VCaP (cell line): ENCODE results near the gene NCKAP5L.
"Not testable (repeated sequence)": the region's sequence is repeated elsewhere in the genome, so short reads cannot be mapped to it uniquely, and the experiment has no call there.

Experiments used
- H3K27ac ChIP-seq: fragments of 450-650 bp; 2 replicates; pipeline ENCODE4 v1.5.1; 2017
- TF ChIP-seq, protein P1 (sequence below): fragments of 450-650 bp; conservative IDR thresholded peaks from 2 replicates; pipeline ENCODE4 v1.5.1; 2017; ENCODE audit warnings: mild to moderate bottlenecking, moderate library complexity

Gene NCKAP5L

DNA sequence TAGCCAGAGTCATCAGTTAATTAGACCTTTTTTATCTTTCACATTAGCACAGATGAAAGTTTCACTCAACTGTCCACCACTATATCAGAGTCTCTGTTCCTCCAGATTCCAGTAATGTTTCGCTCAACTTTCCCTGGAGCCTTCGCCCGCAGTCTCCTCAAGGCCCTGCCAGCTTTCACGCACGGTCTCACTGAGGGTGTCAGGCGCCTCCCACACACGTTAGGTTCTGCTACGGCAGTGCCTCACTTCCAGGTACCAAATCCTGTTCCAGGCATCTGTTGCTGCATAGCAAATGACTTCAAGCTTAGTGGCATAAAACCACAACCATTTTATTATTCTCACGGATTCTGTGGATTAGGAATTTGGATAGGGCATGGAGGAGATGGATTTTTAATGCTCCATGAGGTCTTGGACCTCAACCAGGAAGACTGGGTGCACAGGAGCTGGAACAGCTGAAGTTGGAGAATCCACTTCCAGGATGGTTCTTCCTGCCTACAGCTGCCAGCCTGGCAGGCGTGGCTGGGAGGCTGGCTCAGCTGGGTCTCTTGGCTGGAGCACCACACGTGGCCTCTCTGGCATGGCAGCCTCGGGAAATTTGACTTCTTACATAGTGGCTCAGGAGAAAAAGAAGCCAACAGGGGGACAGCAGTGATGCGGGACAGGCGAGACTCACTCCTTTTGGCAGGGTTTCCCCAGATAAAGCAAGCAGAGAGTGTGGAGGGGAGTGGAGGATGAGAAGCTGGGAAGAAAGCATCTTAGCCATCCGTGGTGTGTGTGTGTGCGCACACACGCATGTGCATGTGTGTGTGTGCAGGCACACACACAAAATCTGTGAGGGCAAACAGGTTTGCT lies 36.0 kb upstream of the NCKAP5L start:
- TF ChIP-seq, protein P1, sequence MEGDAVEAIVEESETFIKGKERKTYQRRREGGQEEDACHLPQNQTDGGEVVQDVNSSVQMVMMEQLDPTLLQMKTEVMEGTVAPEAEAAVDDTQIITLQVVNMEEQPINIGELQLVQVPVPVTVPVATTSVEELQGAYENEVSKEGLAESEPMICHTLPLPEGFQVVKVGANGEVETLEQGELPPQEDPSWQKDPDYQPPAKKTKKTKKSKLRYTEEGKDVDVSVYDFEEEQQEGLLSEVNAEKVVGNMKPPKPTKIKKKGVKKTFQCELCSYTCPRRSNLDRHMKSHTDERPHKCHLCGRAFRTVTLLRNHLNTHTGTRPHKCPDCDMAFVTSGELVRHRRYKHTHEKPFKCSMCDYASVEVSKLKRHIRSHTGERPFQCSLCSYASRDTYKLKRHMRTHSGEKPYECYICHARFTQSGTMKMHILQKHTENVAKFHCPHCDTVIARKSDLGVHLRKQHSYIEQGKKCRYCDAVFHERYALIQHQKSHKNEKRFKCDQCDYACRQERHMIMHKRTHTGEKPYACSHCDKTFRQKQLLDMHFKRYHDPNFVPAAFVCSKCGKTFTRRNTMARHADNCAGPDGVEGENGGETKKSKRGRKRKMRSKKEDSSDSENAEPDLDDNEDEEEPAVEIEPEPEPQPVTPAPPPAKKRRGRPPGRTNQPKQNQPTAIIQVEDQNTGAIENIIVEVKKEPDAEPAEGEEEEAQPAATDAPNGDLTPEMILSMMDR: no peak
- H3K27ac ChIP-seq: peak overlapping the region; percentile 24; the same call in 1 of the 2 replicates

- not testable (repeated sequence) for H3K27ac ChIP-seq
Measured at GRCh38 chr12:49860921-49861320, 32.7 kb upstream of the NCKAP5L start.

GRCh38 chr12:49855890-49856289 lies 27.7 kb upstream of the NCKAP5L start:
- H3K27ac ChIP-seq: not testable (repeated sequence)

GRCh38 chr12:49854976-49855375 lies 26.8 kb upstream of the NCKAP5L start:
- TF ChIP-seq, protein P1: no peak
- H3K27ac ChIP-seq: no peak overlapping the region

- TF ChIP-seq, protein P1: no peak
Measured at GRCh38 chr12:49853671-49854070, 25.5 kb upstream of the NCKAP5L start.

GRCh38 chr12:49847161-49847560 lies 18.9 kb upstream of the NCKAP5L start:
- TF ChIP-seq, protein P1: no peak
- no peak overlapping the region for H3K27ac ChIP-seq

More at GRCh38 chr12:49853671-49854070, 25.5 kb upstream of the NCKAP5L start:
- no peak overlapping the region for H3K27ac ChIP-seq

DNA sequence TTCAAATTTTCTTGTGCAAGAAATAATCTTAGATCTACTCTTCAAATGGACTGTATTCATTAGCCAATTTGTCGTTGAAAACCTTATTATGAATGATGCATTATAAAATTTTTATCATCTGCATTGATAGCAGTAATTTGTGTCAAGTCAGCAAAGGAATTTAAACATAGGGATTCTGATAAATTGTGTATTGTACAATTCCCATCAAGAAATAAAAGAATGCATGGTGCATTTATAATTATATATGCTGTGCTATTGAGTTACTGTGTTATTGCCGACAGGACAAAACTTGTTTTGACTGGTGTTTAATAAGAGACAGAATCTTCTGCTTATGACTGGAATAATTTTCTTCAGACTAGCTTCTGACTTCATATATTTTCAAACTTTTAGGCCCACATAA lies 17.8 kb upstream of the NCKAP5L start:
- TF ChIP-seq, protein P1: no peak
- no peak overlapping the region for H3K27ac ChIP-seq

GRCh38 chr12:49843876-49844437 lies 15.7 kb upstream of the NCKAP5L start:
- peak overlapping the region; percentile 97 for H3K27ac ChIP-seq

More at GRCh38 chr12:49843876-49844437, 15.7 kb upstream of the NCKAP5L start:
- TF ChIP-seq, protein P1: no peak
